GM06990 (cell line): Measurements from ENCODE around the gene PTK7.

Experiments used
- DNase-seq: peaks from one replicate; pipeline ENCODE4 v3.0.0-alpha.2; 2011; ENCODE audit not compliant: insufficient read length; ENCODE audit errors: extremely low read depth
- H3K27me3 ChIP-seq: replicated peaks from 2 replicates; pipeline ENCODE4 v1.6.0; 2011; ENCODE audit warnings: low read length; ENCODE audit not compliant: control insufficient read depth, insufficient read depth
- H3K36me3 ChIP-seq: 2 replicates; pipeline ENCODE4 v1.5.1; 2011; ENCODE audit warnings: low read length; ENCODE audit not compliant: control insufficient read depth, insufficient read depth
- H3K4me3 ChIP-seq: replicated peaks from 2 replicates; pipeline ENCODE4 v1.5.1; 2011; ENCODE audit warnings: low read depth, mild to moderate bottlenecking, control low read depth, low read length
- CTCF ChIP-seq: IDR thresholded peaks from 2 replicates; pipeline ENCODE4 v1.5.1; 2011; ENCODE audit warnings: low read length, control low read depth, mild to moderate bottlenecking, inconsistent platforms; ENCODE audit not compliant: insufficient read depth, poor library complexity, severe bottlenecking

PTK7 gene

GRCh38 chr6:43088654-43089056 is 12.5 kb downstream of the PTK7 start:
- Histone ChIP-seq H3K4me3 (no peak overlapping the region), H3K36me3 (no peaks in the 10 kb centered on the region), H3K27me3 (no peaks in the 10 kb centered on the region)
- no peak for DNase-seq
- no peak for TF ChIP-seq CTCF

- Histone ChIP-seq H3K36me3 (no peaks in the 10 kb centered on the region), H3K4me3 (no peak overlapping the region), H3K27me3 (no peaks in the 10 kb centered on the region)
- TF ChIP-seq CTCF: no peak
- DNase-seq: no peak
Observed at GRCh38 chr6:43089467-43089866, 13.4 kb downstream of the PTK7 start.

GRCh38 chr6:43089874-43090558 is 13.9 kb downstream of the PTK7 start:
- TF ChIP-seq CTCF: no peak
- H3K27me3 ChIP-seq: no peaks in the 10 kb centered on the region
- no peak overlapping the region for H3K4me3 ChIP-seq
- H3K36me3 ChIP-seq: no peaks in the 10 kb centered on the region
- DNase-seq: no peak

DNA sequence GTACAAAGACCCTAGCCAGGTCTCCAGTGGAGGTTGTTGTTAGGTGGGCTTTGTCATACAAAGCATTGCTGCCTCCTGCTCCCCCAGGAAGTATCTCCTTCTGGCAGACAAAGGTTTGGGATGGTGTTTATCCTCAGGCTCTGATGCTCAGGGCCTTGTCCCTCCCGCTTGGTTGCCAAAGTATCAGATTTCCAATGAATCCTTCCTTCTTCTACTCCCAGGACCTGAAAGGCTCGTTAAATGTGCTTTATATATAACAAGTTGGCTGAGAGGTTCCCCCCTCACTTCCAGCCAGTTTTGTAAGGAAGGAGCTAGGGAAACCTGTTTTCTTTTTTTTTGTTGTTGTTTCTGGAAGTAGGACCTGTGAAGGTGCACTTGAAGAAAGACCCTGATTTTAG is 14.4 kb downstream of the PTK7 start:
- TF ChIP-seq CTCF: no peak
- no peak for DNase-seq
- Histone ChIP-seq H3K36me3 (no peaks in the 10 kb centered on the region), H3K27me3 (no peaks in the 10 kb centered on the region), H3K4me3 (no peak overlapping the region)

DNA sequence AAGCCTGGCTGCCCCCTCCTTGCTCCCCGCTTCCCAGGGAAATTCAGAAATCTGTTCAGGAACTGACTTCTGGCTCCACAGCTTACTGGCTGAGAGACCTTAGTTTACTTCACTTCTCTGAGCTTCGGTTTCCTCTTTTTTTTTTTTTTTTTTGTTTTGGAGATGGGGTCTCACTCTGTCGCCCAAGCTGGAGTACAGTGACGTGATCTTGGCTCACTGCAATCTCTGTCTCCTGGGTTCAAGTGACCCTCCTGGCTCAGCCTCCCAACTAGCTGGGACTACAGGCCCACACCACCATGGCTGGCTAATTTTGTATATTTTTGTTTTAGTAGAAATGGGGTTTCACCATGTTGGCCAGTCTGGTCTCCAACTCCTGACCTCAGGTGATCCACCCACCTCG is 14.9 kb downstream of the PTK7 start:
- Histone ChIP-seq H3K27me3 (no peaks in the 10 kb centered on the region), H3K4me3 (no peak overlapping the region), H3K36me3 (no peaks in the 10 kb centered on the region)
- no peak for DNase-seq
- TF ChIP-seq CTCF: no peak

DNA sequence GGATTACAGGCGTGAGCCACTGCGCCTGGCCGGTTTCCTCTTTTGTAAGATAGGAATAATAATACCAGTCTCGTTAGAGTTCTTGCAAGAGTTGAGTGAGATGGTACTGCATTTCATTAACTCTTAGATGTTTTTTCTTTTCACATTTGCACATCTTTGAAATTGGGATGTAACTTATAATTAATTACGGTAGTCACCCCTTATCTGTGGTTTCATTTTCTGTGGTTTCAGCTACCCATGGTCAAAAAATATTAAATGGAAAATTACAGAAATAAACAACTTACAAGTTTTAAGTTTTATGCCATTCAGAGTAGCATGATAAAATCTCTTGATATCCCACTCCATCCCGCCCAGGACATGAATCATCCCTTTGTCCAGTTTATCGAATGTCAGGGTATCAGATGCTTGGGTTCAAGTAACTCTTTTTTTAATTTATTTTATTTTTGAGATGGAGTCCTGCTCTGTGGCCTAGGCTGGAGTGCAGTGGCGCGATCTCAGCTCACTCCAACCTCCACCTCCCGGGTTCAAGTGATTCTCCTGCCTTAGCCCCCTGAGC is 15.4 kb downstream of the PTK7 start:
- H3K4me3 ChIP-seq: no peak overlapping the region

More for the DNA sequence above, 15.4 kb downstream of the PTK7 start:
- H3K27me3 ChIP-seq: no peaks in the 10 kb centered on the region
- no peak for DNase-seq
- H3K36me3 ChIP-seq: no peaks in the 10 kb centered on the region
- TF ChIP-seq CTCF: no peak
